ENCODE results near the gene LYRM1. TPM values are rescaled to one million over a fixed set of nuclear protein-coding genes. Genes with fewer than 3 reads are reported as not detected.

Gene LYRM1
- total and polyA plus RNA-seq, 7 donors = 31.2 to 85.6 (median 43.7) TPM

- Histone ChIP-seq H3K9me3 (no peaks in the 10 kb centered on the region), H3K27ac (no peak overlapping the region), H3K36me3 (peaks cover 0 to 23% (median 1%) of the 10 kb centered on the region in 4 donors), H3K27me3 (no peaks in the 10 kb centered on the region), H3K4me1 (peaks cover 0 to 7% (median 0%) of the 10 kb centered on the region in 4 donors), H3K4me3 (no peak overlapping the region)
- intact Hi-C loops (cut with DNase I) = no loop called here
- DNase-seq = no peak
- WGBS, 2 donors = 95% methylated on average over 5 of the region's 5 CpGs
- TF ChIP-seq POLR2A (IDR thresholded peaks at IDR 0.05) (no peak), EP300 (IDR thresholded peaks at IDR 0.05) (no peak), CTCF (IDR thresholded peaks at IDR 0.05) (no peak), POLR2AphosphoS5 (IDR thresholded peaks at IDR 0.05) (no peak)
Measured at GRCh38 chr16:20920091-20920490, 19.5 kb downstream of the LYRM1 start.

- peaks cover 0 to 29% (median 1%) of the 10 kb centered on the region in 4 donors for H3K36me3 ChIP-seq
Measured at GRCh38 chr16:20920799-20921198, 20.2 kb downstream of the LYRM1 start.

GRCh38 chr16:20923876-20924275, 23.3 kb downstream of the LYRM1 start:
- TF ChIP-seq EP300 (IDR thresholded peaks at IDR 0.05) (no peak), CTCF (IDR thresholded peaks at IDR 0.05) (no peak), POLR2A (IDR thresholded peaks at IDR 0.05) (no peak), POLR2AphosphoS5 (IDR thresholded peaks at IDR 0.05) (no peak)
- no peak for DNase-seq
- Histone ChIP-seq H3K27me3 (no peaks in the 10 kb centered on the region), H3K9me3 (no peaks in the 10 kb centered on the region), H3K4me3 (no peak overlapping the region), H3K27ac (no peak overlapping the region), H3K4me1 (peaks cover 0 to under 1% (median under 1%) of the 10 kb centered on the region in 4 donors), H3K36me3 (peaks cover 0 to 29% (median 1%) of the 10 kb centered on the region in 4 donors)
- intact Hi-C loops (cut with DNase I) = no loop called here
- 94 to 97% methylated on average over 3 of the region's 3 CpGs for WGBS, 2 donors

More at GRCh38 chr16:20920799-20921198, 20.2 kb downstream of the LYRM1 start:
- H3K9me3 ChIP-seq = no peaks in the 10 kb centered on the region
- WGBS, 2 donors = 97 to 99% methylated on average over 2 of the region's 2 CpGs
- H3K4me1 ChIP-seq = peaks cover 0 to 7% (median 0%) of the 10 kb centered on the region in 4 donors
- no peak overlapping the region for H3K4me3 ChIP-seq
- TF ChIP-seq CTCF (IDR thresholded peaks at IDR 0.05) (no peak), POLR2A (IDR thresholded peaks at IDR 0.05) (no peak)
- no peaks in the 10 kb centered on the region for H3K27me3 ChIP-seq
- intact Hi-C loops (cut with DNase I) = no loop called here
- DNase-seq = no peak
- no peak overlapping the region for H3K27ac ChIP-seq

GRCh38 chr16:20925751-20926150, 25.2 kb downstream of the LYRM1 start:
- H3K27me3 ChIP-seq = no peaks in the 10 kb centered on the region
- WGBS, 2 donors = 84 to 89% methylated on average over 1 of the region's 1 CpG

More at GRCh38 chr16:20925751-20926150, 25.2 kb downstream of the LYRM1 start:
- DNase-seq = no peak
- H3K9me3 ChIP-seq = no peaks in the 10 kb centered on the region
- intact Hi-C loops (cut with DNase I) = no loop called here
- H3K27ac ChIP-seq = no peak overlapping the region
- H3K36me3 ChIP-seq = peaks cover 0 to 29% (median 1%) of the 10 kb centered on the region in 4 donors
- no peak for TF ChIP-seq POLR2A (IDR thresholded peaks at IDR 0.05)
- TF ChIP-seq CTCF (IDR thresholded peaks at IDR 0.05) = no peak
- no peak for TF ChIP-seq POLR2AphosphoS5 (IDR thresholded peaks at IDR 0.05)
- TF ChIP-seq EP300 (IDR thresholded peaks at IDR 0.05) = no peak
- peaks cover 0 to 19% (median 8%) of the 10 kb centered on the region in 4 donors for H3K4me1 ChIP-seq
- no peak overlapping the region for H3K4me3 ChIP-seq
